IPS DF 19.7 (cell line): ENCODE data around the gene RNF222.
A peak's percentile ranks its signal among the peaks of the same experiment; 100 is the strongest.

Experiments
- DNase-seq: peaks from one replicate; pipeline ENCODE4 v3.0.0-alpha.2; 2013; ENCODE audit warnings: low read depth, low spot score

RNF222 gene, protein sequence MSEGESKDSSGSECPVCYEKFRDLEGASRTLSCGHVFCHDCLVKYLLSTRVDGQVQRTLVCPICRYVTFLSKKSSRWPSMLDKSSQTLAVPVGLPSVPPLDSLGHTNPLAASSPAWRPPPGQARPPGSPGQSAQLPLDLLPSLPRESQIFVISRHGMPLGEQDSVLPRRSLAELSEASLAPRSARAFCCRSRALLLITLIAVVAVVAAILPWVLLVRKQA

DNA sequence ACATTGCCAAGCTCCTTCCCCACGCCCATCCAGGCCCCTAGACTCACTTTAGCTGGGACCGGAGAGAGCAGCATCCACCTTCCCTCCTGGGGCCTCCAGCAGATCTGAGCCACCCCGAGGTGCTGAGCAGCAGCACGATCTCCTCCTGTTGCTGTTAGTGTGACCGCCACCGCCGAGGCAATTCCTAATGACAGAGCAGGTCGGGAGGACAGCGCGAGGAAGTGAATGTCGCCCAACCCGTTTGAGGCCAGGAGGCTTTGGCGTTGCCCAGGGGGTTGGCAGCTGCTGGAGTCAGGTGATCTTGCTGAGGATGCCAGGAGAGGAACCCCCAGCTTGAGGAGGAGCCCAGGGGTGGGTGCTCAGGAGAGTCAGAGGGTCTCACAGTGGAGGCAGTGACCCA, at the start of gene RNF222:
RNF222 (minus strand) TSS at position 192 of the 400 bp plus-strand sequence. CDS start 4,366 bp downstream, outside the sequence.
- no peak for DNase-seq

DNA sequence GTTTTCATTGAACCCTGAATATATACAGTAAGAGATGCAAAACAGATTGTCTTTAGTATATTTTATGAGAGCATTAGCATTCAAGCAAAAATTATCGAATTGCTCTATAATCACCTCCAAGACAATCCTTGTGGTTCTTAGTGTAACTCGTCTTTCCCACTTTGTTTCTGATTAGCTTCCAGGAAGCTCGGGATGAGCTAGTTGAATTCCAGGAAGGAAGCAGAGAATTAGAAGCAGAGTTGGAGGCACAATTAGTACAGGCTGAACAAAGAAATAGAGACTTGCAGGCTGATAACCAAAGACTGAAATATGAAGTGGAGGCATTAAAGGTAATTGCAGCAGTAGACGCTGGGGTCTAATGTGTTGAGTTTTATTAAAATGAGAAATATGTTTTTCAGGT, 47.9 kb upstream of the RNF222 start:
- DNase-seq, result no peak

DNA sequence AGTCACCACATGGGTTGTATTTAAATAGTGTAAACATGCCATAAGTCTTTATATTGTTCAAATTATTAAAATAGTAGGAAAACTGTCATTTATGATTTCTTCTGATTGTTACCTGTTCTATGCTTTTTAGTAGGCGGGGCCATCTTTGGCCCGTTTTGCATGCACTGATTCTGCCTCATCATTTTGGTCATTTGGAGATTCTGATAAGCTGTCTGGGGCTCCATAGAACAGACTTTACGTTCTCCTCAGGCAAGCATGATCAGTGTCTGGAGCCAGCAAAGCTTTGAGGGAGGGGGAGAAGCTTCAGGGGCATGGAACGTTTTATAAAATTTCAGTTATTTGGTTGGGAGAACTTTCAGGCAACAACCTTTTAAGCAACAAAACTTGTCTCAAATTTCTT, 46.9 kb upstream of the RNF222 start:
- DNase-seq, result no peak

DNA sequence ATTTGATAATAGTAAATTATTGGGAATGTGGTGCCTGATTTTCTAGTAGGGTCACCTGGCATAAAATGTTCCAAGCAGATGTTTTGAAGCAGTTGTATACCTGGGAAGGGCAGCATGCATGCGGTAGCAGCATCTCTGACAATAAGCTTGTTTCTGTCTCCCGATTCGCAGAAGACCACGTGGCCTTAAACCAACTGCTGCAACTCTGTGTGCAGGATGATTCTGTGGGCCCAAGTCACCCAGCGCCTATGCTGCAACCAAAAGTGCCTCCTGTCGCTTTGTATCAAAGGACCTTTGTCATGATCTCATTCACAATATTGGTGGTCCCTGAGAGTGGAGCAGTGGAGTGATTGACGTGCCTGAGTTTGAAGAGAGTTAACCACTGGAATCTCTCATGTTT, 46.1 kb upstream of the RNF222 start:
- no peak for DNase-seq

DNA sequence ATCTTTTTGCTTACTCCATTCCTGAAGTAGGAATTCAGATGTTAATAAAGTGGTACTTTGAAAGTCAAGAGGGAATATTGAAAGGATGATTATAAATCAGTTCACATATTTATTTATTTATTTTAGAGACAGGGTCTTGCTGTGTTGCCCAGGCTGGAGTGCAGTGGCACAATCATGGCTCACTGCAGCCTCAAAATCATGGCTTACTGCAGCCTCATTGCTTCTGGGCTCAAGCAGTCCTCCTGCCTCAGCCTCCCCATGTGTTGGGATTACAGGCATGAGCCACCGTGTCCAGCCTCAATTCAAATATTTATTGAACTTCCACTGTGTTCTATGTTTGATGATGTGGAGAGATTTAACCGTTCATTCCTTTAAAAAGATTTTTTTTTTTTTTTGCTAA, 44.7 kb upstream of the RNF222 start:
- DNase-seq, result no peak

DNA sequence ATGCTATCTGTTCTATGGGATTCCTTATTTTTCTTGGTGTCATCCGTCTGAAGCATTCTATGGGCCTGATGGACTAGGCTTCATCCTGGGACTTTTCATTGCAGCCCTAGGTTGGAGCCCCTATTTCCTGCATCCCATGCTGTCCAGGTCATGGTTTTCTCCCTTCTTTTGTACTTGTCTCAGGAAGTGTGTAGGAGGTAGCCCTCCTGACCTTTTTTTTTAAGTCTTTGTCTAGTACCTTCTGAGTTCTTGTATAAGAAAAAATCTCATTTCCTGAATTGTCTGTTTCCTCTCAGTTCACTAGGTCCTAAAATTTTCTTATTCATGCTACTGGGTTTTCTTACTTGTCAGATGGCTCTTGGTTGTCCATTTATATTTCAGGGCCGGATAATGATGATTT, 44.1 kb upstream of the RNF222 start:
- DNase-seq, result no peak

DNA sequence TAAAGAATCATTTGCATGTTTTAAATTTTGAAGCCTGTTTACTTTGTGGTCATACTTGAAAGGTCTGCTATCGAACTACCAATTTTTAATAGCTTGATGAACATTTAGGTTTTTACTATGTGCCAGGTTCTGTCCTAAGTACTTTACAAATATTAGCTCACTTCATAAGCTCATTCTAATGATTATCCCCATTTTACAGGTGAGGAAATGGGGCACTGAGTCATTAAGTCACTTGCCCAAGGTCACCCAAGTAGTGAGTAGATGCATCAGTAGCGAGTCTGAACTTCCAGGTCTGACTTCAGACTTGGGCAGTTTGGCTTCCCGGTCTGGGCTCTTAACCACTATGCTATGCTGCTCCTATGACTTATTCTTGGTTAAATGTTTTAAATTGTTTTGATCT, 42.1 kb upstream of the RNF222 start:
- no peak for DNase-seq

DNA sequence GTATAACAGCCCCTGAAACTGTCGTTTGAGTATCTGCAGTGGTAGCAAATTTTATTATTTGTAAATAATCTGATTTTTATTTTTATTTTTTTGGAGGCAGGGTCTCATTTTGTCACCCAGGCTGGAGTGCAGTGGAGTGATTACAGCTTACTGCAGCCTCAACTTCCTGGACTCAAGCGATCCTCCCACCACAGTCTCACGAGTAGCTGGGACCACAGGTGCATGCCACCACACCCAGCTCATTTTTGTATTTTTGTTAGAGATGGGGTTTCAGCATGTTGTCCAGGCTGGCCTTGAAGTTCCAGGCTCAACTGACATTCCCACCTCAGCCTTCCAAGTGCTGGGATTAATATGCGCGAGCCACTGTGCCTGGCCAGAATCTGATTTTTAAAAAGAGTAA, 40.8 kb upstream of the RNF222 start:
- DNase-seq, result no peak

DNA sequence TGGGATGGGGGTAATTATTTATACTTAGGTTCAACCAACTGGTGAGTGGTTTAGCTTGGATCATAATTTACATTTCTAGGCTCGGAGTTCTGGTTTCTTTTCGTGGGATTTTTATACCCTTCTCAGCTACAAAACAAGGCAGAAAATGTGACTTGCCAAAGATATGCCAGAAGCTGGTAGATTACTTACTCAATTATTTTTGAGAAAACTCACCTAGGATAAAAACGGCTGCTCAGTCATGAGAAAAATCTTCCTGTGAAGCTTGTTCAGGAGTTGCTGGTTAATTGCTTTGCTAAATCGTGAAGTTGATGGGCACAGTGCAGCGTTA, 39.2 kb upstream of the RNF222 start:
- no peak for DNase-seq

DNA sequence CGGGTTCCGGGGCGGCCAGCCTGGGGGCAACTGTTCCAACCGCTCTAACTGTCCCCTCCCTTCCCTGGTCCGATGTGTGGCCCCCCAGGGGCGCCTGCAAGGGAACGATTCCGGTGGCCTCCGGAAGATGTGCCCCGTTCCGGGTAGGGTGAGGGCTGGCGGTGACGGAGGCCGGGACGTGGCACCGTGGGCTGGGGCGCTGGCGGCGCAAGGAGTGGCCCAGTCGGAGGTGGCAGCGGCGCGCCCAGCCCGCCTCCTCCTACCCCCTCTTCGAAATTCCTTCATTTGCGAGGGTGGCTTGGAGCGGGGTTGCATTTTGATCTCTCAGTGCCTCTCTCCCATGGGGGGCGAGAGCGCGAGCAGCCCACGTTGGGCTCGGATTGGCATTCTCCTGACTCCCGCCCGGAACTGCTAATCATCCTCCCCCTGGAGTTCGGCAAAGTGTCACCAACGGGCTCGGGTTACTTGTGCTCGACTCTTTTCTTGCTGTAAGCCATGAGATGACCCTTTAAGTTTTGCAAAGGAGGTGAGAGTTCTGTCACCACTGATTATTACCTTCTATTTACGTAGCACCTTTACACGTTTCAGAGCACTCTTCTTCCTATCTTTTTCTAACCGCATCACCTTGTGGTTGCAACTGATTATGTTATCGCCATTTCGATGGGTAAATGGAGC, 38.7 kb upstream of the RNF222 start:
- peak; percentile 7 for DNase-seq

DNA sequence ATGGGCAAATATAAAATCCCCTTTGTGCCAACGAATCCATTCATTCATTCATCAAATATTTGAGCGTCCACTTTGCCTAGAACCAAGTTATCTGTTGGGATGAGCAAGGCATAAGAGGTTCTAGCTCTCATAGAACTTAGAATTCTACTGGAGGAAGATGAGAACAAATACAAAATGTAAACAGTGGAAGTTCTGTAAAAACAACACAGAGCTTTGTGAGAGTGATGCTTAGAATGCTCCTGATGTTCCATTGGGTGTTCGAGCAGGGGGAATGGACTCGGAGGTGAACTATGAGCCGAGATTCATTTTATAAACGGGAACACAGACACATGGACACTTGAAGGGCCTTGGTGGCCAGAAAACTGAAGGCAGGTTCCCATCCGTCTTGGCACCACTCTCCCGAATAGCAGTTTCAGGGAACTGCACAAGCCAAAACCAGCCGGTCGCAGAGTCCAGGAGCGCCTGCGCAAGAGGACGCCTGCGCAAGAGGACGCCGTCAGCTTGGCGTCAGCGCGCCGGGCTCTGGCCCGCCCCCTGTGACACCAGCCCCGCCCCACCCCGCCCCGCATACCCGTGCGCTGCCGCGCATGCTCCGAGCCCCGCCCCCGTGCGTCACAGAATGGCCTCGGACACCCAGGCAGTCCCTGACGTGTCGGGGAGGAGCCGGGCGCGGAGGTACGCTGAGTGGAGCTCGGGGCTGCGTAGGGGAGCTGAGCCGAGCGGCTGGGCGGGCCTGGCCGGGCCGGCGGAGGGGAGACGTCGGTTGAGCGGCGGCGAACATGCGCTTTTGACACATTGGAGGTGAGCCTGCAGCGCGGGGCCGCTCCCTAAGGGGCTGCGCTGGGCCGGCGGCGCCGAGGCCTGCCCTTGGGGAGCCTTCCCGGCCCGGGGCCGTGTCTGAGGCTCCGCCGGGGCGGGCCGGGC, 37.9 kb upstream of the RNF222 start, which contains the start of gene NDEL1:
NDEL1 (plus strand) TSS at position 640 of the 924 bp plus-strand sequence. CDS start 8,388 bp downstream, outside the sequence.
- DNase-seq, result peak; percentile 72

DNA sequence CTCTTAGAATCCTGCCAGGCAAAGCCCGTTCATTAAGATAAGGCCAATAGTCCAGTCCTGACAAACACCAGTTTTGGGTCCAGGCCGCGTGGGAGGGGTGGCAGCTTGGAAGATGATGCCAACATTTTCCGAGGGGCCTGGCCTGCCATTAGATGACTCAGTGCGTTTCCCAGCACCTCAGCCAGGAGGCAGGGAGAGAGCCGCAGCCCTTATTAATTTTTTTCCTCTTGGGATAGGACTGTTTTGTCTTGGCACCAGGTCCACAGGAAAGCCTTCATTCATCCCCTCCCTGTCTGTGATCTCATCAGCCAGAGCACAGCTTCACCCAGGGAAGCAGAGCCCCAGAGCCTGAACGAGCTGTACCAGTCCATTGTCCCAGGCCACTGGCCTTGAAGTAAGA, 33.3 kb upstream of the RNF222 start:
- DNase-seq, result no peak

DNA sequence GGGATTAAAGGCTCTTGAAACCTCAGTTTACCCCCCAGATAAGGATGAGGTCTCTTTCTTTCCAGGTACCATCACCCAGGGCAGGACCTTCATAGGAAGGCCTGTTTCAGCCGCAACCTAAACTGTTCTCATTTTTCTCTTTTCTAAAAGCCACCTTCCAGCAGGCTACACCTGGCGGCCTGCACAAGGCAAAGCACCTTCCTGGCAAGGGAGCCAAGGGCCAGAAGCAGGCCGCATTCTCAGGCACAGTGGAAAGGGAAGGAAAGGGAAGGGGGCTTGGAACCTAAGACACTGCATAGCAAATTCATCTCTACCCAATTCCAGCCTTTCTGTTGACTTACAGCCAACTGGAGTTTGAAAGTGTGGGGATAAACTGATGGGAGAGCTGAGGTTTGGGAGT, 29.2 kb upstream of the RNF222 start:
- no peak for DNase-seq

DNA sequence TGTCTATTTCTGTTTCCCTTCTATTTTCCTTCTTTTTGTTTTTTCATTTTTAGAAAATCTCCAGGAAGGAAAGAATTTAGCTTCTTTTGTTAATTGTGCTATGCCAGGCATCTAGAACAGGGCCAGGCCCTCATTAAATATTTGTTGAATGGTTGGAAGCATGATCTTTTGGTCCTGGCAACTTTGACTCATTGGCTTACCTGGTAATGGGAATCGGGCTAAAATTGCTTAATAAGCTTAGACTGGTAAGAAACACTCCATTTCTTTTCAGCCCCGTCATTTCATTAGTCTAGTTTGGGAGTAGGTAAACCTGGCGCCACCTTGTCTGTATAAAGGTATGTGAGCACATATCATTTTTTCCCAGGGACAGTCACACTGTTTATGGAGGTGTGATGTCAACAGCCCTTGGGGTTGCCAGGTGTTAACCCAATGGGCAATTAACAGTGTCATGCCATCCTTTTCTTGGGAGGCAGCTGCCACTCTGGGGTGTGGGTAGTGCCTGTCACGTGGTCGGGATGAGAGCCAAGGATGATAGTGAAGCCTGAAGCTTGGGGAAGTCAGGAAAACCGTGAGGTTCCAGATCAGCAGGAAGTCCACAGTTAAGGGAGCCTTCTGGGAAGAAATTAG, 28.6 kb upstream of the RNF222 start:
- DNase-seq, result no peak

DNA sequence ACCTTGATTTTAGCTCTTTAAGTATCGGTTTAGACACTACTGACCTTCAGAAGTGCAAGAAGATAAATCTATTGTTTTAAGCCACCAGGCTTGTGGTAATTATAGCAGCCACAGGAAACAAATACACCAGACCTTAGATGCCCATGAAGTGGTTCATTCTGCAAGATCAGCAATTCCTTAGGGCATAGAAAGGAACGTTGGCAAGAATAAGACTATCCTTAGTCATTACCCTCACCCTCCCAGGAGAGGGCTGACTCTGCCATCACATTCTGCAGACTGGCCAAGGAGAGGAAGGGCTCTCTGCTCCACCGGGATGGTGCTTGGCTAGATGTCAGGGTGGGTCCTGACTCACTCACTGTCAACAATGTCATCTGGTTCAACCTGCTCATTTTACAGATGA, 23.9 kb upstream of the RNF222 start:
- DNase-seq, result no peak

DNA sequence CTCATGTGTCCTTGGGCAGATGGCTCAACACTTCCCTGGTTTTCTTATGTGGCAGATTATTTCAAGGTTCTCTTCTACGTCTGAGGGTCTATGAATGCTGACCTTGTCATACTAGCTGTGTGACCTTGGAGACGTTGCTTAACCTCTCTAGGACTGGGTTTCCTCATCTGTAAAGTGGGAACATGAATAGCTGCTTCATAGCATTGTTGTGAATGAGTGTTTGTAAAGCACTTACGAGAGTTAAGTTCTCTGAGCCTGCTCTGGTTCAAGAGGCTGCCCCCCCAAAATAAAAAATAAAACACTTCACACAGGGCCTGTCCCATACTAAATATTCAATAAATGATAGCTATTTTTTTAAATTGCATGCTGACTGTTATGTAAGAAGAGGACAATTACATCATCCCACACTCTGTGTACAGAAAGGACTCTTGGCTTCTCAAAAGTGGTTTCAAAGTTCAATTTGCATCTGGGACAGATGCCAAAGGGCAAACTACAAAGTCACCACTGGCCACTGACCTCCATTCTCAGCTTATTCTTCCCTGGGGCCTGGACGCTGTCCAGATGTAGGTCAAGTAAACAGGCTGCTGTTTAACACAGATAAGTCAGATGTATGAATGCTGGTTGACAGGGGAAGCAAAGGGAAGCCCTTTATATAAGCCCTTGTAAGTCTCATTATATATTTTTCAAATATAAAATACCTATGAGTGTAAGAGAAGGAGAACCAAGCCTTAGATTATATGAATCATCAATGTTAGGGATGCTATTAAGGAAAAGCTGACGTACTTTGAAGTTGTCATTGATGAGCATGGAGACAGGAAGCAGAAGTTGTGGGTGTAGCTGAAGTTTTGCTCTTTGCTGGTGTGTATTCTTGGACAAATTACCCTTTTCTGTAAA, 22.7 kb upstream of the RNF222 start:
- no peak for DNase-seq

DNA sequence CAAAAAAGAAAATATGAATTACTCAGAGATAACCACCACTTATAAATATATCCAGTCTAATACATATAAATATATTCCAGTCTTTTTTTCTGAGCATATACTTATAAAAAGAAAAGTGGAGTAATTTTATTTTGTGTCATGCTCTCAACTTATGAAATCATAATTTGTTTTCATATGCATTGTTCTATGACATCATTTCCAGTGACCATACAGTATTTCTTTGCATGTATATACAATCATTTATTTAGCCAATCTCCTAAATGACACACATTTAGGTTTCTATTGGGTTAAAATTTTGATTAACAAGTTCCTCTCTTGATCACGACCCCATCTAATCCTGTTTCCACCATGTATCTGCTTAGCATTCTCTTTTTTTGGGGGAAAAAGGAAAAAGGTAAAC, 21.7 kb upstream of the RNF222 start:
- DNase-seq, result no peak

DNA sequence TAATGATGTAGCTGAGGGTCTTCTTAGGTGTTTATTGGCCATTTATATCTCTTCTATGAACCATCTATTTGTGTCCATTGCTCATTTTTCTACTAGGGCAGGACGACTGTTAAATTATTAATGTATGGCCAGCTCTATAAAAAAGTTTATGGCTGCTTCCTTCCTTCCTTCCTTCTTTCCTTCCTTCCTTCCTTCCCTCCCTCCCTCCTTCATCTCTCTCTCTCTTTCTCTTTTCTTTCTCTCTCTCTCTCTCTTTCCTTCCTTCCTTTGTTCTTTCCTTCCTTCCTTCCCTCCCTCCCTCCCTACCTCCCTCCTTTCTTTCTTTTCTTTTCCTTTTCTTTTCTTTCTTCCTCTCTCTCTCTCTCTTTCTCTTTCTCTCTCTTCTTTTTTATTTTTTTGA, 20.8 kb upstream of the RNF222 start:
- no peak for DNase-seq

DNA sequence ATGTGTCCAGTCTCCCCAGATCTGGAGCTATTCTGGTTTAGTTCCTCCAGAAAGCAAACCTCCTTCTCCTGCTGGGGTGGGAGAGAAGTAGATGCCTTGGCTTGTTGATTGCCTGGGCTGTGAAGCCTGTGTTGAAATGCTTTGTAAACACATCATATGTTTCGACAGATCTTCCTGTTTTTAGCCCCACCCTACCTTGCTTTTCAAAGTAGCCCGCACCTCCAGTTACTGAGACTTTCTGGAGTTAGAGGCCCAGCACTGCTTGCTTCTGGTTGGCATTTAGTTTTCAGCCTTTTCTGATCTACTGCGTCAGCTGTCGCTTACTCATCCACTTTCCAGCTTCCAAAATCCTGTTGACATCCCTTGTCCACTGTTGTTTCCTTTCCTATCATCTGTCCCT, 20.2 kb upstream of the RNF222 start:
- no peak for DNase-seq

DNA sequence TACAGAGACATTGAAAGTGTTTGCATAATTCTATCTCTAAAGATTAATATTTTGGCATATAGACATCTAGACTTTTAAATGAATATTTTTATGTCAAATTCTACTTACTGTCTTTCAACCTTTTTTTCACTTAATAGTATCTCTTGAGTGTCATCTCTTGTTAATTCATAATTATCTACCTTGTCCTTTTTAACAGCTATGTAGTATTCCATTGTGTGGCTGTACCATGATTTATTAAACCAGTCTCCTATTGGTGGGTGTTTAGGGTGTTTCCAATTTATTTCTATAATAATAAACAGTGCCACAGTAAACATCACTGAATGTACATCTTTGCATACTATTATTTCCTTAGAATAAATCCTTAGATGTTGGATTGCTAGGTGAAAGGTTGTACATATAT, 16.3 kb upstream of the RNF222 start:
- DNase-seq, result no peak

DNA sequence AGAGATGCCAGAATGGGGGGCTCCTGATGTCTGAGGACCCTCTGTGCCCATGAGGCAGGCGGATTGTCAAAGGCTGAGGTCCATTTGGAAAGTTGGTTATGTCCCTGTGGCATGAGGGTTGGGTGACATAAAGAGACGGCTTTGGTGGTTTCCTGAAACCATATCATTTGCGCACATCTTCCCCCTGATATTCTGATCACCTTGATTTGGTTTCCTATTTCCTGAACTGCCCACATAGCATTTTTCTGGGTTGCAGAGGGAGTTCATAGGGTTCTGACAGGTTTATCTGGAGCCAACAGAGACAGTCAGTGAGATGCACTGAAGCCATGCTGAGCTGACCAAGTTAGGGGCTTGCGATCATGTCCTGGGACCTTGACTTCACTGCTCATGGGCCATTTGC, 15.7 kb upstream of the RNF222 start:
- no peak for DNase-seq
